HG03442 (cell line): ENCODE results near the gene CSAD.
"Not testable (repeated sequence)": the region's sequence is repeated elsewhere in the genome, so short reads cannot be mapped to it uniquely, and the experiment has no call there.

Experiments used
- ATAC-seq: cut with Tn5 transposase; IDR thresholded peaks from one replicate; pipeline ENCODE4 v1.9.1; 2021; ENCODE audit warnings: mild to moderate bottlenecking, moderate library complexity; ENCODE audit not compliant: unreplicated experiment

The CSAD gene

DNA sequence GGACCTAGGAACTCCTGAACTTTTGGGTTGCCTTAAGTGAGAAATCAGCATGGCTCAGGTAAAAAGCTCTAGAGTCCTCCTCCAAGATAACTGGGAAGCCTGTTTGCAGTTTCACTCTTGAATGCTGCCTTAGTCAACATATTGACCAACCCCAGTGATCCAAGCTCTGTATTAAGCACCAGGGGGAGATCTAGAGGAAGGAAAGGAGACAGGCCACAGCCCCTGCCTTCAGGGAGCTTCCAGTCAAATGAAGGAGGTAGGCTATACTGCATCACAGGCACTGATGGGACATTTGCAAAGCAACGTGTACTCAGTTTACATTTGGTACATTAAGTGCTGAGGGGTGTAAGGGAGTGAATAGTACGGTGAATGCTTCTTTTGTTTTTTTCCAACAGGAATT, 1.2 kb upstream of the CSAD start:
- no peak for ATAC-seq

DNA sequence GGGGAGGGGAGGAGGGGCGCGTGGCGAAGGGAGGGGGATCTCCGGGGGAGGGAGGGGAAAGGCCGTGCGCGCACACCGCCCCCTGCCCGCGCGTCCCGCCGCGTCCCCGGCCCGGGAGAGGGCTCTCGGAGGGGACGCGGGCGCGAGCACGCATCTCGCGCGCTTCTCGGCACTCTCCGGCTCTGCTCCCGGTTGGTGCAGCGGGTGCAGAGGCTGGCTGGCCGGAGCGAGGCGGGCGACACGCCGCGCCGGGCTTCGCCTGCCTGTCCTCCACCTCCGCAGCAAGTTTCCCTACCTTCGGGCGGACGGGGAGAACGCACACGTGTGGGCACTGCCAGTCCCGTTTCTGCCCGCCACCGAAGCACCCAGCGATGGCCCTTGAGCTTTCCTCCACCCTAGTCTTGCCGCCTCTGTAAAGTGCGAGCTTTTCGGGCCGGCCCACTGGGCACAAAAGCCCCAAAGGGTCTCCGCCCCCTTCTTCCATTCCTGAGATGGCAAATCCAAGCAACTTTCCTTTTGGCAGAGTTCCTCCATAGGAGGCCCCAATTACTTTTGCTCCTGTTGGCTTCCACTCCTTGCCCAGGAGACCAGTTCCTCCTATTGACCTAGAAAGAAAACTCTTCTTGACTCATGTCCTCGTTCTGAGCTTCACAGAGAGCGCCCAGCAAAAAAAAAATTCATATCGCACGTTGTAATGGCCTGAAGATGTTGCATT, 363 bp upstream of the CSAD start:
- peak; percentile 51 for ATAC-seq

DNA sequence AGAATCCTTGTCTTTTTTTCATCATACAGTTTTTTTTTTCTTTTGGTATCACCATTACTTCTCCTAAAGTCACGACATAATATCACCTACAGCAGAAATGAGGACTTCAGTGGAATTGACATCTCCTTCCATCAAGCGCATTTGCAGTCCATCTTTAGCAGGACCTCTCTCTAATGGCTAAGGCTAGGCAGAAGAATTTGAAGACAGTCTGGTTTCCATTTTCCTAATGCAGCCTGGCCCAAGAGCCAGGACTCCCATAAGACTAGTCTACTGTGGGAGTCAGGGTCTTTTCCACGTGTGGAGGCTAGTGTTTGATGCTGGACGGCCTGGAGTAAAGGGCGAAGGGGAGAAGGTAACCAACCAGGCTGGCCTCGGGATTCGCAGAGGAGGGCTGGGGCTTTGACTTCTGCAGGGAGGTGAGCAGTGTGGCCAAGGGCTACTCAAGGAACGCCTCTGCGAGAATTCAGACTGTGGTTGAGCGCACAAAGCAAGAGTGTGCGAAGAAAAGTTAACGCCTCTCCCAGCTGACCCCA, 972 bp downstream of the CSAD start:
- peak; percentile 5 for ATAC-seq

DNA sequence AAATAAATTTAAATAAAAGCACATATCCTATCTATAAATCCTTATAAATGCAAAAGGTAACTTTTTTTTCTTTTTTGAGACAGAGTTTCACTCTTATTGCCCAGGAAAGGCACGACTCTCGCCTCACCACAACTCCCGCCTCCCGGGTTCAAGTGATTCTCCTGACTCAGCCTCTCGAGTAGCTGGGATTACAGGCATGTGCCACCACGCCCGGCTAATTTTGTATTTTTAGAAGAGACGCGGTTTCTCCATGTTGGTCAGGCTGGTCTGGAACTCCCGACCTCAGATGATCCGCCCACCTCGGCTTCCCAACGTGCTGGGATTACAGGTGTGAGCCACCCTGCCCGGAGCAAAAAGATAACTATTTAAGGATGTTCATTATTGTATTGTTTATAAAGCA, 1.9 kb downstream of the CSAD start:
- ATAC-seq, result not testable (repeated sequence)

DNA sequence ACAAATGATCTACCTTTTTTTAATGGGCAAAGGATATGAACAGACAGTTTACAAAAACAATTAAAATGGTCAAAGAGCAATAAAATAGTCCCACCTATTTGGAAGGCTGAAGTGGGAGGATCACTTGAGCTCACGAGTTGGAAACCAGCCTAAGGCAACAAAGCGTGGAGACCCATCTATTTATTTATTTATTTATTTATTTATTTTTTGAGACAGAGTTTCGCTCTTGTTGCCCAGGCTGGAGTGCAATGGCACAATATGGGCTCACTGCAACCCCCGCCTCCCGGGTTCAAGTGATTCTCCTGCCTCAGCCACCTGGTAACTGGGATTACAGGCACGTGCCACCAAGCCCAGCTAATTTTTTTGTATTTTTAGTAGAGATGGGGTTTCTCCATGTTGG, 3.3 kb downstream of the CSAD start:
- not testable (repeated sequence) for ATAC-seq

DNA sequence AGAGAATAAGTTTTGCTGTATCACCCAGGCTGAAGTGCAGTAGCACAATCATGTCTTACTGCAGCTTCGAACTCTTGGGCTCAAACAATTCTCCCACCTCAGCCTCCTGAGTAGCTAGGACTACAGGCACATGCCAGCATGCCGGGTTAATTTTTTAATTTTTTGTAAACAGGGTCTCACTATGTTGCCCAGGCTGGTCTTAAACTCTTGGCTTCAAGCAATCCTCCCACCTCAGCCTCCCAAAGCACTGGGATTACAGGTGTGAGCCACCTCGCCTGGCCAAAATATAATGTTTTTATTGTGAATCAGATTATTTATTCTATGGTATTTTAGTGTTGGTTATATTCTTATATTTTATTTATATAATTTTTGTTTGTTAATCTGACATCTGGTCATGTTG, 4.0 kb downstream of the CSAD start:
- ATAC-seq, result no peak

DNA sequence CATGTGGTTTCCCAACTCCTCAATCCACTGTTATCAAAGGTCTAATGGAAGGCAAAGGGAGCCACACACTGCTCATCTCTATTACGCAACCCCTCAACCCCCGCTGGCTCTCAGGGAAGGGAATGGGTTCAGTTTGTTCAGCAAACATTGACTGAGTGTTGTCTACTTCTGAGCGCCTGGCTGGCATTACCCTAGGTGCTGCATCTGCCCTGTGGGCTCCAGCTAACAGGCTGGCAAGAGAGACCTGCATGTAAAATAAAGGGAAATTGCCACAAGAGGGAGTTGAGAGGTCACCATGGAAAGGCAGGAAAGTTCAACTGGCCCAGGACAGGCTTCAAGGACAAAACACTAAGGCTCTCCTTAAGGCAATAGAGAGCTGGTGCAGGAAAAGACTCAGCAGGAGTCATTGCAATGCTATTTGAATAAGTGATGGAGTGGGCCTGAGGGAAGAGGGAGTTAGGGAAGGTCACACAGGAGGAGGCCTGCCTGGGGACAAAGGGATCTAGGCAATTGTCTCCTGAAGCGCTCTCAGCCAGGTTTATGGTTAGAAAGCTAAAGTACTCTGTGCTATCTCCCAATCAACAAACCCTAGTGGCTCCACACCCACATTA, 5.7 kb downstream of the CSAD start:
- ATAC-seq, result no peak

DNA sequence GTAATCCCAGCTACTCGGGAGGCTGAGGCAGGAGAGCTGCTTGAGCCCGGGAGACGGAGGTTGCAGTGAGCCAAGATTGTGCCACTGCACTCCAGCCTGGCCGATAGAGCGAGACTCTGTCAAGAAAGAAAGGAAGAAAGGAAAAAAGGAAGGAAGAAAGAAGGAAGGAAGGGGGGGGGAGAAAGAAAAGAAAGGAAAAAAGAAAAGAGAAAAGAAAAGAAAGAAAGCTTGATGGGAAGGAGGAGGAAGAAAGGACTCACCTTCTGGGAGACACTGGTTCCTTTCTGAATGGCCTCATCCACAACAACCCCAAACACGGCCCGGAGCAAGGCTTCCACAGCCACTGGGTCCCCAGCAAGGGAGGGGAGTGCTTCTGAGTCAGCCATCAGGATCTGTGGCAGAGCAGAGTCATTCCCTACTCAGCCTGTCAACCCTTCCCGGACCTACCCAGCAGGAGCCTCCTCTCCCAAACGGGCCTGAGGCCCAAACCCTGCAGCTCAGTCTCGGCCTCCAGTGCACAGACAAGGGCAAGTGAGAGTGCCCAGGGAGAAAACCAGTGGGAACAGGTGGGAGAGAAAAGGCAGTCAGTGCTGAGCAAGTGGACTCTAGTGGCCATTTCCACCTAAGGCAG, 7.5 kb downstream of the CSAD start:
- ATAC-seq, result no peak

DNA sequence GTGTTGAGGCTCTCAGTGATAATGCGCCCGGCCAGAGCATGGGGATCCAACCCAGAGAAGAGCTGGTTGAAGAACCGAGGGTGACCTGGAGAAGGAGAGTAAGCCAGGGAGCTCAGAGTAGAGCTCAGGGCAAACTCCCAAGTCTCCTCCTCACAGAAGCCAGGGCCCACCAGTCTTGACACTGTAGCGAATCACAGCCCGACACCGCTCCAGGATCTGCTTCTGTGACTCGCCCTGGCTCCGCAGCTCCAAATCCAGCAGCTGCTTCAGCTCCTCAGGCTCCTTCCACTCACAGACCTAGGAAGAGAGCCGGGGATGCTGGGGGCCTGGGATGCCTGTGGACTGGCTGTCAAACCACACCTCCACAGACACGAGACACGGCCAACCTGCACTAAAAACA, 8.4 kb downstream of the CSAD start:
- ATAC-seq, result no peak

DNA sequence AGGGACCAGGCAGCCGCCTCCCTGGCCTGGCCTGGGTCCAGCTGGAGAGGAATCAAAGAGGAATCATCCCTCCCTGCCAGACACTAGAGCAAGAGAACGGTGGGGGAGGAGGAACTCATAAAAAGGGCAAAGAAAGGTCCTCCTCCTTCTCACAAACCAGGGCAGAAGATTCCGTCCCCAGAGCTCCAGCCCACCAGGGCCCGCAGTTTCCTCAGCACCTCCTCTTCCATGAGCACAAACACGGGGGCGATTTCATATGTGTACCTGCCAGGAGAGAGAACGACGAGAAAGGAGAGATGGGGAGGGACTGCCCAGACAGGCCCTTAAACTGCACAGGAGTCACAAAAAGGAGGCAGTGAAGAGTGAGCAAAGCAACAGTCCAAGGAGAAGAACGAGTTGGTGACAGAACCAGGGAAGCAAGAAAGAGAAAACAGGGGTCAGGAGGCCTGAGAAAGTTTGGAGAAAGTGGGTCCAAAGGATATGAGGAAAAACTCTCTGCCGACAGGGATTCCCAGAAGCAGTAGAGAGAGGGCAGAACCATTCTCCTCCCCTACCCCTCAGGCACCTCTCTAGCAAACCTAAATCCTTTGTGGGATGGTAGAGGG, 8.9 kb downstream of the CSAD start:
- no peak for ATAC-seq

DNA sequence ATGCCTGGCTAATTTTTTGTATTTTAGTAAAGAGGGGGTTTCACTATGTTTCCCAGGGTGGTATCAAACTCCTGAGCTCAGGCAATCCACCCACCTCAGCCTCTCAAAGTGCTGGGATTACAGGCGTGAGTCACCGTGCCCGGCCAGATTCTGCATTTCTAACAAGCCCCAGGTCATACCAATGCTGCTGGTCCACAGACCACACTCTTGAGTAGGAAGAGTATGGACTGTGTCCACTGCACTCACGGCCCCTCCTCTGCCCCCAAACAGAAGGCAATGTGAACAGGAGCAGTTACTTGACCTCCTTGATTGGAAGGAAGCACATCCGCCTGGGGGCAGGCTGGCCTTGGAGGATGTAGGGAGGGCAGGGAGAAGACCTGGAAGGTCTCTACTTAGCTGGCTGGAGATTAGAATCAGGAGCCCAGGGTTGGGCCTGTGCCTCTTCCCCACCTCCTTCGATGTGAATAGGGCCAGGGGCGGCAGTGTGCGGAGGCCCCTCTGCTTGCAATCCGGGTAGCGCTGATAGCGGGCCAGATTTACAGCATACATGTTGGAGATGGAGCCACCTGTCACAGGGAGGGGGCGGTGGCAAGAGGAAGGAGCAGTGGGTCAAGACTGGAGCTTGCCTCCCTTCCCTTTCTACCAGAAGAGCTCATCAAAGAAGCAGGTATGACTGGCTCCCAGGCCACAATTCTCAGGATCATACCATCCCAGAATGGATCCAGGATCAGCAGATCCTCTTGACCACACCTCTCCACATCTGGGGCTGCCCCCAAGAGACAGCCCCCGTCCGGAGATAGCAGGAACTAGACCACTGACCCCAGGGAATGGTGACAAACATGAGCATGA, 9.6 kb downstream of the CSAD start:
- no peak for ATAC-seq

DNA sequence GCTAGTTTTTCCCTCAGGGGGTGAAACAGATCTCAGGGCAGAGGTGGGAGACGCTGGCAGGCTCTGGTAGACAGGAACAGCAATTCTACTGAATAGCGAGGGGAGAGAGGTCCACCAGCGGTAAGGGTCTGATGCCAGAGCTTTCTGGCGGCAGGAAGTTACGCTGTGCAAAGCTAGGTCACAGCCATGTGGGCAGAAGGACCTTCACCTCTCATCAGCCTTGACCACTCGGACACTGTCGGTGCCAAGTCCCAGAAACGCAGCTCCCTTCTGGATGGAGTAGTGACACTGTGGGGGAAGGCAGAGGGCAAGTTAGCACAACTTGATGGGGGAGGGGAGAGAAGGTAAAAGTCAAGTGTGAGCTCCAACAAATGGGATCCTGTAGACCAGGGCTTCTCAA, 10.5 kb downstream of the CSAD start:
- ATAC-seq, result no peak

DNA sequence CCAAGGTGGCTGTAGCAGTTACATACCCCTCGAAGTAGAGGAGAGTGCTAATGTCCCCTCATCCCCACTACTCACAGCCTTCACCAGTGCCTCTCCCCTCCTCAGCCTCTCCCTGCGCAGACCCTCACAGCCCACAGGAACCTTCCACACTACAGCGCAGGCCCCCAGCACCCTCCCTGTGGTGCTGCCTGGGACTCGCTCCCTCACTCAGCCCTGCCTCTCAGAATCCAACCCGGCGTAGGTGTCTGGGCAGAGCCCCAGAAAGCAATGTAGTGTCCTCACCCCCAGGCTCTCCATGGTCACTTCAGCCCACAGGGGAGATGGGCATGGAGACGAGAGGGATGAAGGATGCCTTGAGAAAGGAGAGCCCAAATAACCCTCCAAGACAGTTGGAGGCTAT, 11.1 kb downstream of the CSAD start:
- ATAC-seq, result no peak

DNA sequence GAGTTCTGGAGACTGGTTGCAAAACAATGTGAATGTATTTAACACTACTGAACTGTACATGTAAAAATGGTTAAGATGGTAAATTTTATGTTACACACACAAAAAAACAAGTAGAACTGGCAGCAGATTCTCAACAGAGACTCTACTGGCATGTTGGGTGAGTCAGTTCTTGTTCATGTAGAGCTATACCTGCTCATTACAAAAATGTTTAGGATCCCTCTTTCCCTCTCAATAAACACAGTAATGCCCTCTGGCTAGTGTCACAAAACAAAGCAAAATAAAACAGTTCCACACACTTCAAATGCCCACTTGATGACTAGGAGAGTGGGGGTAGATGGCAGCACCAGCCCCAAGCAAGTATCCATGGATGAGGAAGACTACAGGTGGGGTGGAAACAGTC, 13.9 kb downstream of the CSAD start:
- ATAC-seq, result no peak

DNA sequence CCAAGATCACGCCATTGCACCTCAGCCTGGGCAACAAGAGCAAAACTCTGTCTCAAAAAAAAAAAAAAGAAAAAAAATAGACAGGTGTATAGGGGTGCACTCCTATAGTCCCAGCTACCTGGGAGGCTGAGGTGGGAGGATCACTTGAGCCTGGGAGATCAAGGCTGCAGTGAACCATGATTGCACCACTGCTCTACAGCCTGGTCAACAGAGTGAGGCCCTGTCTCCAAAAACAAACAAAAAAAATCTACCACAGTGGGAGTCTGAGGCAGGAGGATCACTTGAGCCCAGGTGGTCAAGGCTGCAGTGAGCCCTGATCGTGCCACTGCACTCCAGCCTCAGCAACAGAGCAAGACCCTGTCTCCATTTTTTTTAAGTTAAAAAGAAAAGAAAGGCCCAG, 17.7 kb downstream of the CSAD start:
- ATAC-seq, result not testable (repeated sequence)

DNA sequence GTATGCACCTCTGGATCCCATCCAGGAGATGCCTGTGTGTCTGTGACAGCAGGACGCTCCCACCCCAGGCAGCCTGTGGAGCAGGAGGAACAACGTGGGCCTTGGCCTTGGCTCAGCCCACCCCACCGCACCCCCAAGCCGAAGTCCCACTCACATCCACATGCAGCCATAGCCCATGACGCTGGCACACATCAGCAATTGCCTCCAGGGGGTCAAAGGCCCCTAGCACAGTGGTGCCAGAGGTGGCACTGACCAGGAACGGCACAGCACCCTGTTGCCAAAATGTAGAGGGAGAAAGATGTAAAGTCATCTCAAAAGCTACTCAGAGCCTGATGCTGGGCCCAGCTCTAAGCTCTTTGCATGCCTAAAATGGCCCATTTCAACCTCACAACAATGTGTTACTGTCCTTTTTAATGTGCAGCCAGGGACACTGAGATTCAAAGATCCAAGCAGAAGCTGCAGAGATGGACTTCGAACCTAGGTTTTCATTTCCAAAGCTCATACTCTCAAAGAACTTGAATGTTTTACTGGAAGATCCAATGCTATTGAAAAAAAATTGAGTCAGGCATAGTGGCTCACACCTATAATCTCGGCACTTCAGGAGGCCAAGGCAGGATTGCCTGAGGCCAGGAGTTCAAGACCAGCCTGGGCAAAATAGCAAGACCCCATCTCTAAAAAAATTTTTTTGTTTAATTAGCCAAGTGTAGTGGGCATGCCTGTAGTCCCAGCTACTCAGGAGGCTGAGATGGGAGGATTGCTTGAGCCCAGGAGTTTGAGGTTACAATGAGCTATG, 19.4 kb downstream of the CSAD start:
- ATAC-seq, result no peak

DNA sequence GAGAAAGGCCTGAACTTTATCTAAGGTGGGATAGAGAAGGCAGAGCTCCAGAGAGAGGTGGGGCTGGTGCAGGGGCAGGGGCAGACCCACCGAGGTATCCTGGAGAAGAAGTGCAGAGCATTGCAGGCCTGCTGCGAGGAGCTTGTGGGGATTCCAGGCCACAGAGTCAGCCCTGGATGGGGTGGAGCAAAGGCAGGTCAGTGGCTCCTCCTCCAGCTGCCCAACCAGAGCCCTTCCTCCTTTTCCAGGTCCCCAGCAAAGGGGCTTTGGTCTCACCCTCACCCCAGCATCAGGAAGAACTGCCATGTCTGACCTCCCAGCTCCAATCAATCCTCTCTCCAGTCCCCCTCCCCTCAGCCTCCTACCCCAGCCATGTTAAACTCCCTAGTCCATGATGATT, 20.1 kb downstream of the CSAD start:
- no peak for ATAC-seq

DNA sequence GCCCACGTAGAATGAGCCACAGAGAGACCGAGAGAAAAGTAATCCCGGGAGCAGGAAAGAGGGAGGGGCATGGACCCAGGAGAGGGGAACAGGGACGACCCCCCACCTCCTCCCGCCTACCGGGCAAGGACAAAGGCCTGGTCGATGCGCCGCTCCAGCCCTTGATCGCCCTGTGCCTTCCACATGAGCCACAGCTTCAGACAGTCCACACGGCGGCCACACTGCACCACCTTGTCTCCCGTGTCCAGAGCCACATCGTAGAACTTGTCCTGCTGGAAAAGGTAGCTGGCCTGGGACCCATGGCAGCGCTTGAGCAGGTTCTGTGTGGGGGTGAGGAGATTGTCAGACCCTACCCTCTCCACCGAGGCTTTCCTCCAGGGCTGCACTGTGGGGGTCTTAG, 20.7 kb downstream of the CSAD start:
- no peak for ATAC-seq

DNA sequence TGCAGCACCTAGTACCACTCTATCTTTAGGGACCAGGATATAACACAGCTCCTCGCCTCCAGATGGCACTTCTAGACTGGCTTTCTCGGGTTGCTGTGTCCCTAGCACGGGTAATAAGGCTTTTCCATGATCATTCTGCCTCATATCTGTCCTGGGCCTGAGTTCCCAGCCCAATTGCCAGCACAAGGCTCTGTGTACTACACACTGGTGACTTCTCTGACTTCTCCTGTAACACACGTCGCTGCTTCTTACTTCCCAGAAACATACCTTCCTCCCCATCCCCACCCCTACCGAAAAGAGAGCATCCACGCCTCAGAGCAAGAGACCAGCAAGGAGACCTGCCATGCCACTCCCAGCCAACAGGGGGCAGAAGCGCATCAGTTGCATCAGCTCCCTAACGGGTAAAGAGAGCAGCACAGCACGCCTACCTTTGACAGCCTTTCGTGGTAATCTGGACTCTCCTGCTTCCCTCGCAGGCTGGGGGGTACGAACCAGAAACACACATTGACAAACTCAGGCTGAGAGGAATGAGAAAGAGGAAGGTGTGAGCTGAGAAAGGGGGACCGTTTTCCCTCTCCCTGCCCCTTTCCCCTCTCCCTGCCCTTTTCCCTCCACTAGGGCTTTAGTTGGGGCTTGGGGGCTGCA, 21.4 kb downstream of the CSAD start:
- no peak for ATAC-seq

DNA sequence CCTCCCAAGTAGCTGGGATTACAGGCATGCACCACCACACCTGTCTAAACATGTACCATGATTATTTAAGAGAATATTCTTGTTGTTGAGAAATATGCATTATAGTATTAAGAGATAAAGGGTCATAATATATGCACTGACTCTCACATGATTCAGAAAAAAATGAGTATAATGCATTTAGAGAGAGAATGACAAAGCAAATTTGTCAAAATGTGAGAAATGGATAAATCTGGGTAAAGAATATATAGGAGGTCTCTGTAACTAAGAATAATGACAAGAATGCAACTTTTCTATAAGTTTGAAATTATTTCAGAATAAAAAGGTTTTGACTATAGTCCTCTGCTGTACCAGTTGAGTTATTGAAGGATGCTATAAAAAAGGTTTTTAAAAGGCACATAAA, 28.3 kb downstream of the CSAD start:
- ATAC-seq, result no peak
